Measurements from ENCODE around the gene ANXA5.
A peak's percentile ranks its signal among the peaks of the same experiment; 100 is the strongest.

DNA sequence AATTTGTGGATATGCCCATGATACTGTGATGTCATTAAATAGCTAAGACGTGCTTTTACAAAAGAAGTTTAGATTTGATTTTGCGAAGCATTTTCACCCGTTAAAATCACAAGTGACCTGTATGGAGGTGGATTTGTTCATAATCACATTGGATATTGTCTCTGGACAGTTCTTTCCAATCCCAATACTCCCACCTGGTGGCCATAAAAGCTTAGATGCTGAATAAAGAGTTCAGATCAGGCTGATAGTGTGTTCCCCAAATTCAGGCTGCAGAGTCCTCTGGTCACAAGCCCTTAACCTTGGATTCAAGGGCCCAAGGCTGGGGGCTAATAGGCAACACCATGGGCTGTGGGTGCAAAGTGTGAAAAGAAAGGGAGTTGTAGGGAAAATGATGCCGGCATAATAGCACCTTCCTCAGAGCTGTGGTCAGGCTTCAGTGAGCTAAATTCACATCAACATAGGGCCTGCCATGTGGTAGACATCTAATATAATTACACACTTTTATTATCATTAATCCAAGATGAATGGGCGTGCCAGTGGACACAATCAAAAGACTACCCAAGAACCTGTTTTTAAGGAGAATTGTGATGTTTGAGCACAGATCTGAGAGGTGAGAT is 40.1 kb upstream of the ANXA5 start:
- TF ChIP-seq, protein P1, sequence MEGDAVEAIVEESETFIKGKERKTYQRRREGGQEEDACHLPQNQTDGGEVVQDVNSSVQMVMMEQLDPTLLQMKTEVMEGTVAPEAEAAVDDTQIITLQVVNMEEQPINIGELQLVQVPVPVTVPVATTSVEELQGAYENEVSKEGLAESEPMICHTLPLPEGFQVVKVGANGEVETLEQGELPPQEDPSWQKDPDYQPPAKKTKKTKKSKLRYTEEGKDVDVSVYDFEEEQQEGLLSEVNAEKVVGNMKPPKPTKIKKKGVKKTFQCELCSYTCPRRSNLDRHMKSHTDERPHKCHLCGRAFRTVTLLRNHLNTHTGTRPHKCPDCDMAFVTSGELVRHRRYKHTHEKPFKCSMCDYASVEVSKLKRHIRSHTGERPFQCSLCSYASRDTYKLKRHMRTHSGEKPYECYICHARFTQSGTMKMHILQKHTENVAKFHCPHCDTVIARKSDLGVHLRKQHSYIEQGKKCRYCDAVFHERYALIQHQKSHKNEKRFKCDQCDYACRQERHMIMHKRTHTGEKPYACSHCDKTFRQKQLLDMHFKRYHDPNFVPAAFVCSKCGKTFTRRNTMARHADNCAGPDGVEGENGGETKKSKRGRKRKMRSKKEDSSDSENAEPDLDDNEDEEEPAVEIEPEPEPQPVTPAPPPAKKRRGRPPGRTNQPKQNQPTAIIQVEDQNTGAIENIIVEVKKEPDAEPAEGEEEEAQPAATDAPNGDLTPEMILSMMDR (IDR thresholded peaks at IDR 0.05): peak; percentile 40 to 60 (median 53)
- TF ChIP-seq POLR2A (IDR thresholded peaks at IDR 0.05): no peak
